Measurements from ENCODE around the gene CAD.
A peak's percentile ranks its signal among the peaks of the same experiment; 100 is the strongest.

CAD gene

DNA sequence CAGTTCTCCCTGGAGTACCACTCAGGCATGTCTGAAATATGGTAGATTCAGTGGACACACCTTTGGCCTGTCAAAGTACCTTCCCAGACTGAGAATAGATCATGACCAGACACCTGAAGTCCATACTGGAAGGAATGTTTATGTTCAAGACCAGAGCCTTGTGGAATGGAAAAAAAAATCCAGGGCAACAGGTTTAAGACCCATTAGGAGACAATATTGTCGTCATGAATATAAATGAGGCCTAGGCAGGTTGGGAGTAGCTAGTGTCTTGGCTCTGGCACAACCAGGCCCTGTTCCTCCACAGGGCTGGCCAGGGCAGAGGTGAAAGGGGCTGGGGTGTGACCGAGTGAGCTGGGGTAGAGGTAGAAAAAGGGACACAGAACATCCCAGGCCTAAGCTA, 18.5 kb upstream of the CAD start:
- DNase-seq (ENCODE audit: low read depth): no peak

DNA sequence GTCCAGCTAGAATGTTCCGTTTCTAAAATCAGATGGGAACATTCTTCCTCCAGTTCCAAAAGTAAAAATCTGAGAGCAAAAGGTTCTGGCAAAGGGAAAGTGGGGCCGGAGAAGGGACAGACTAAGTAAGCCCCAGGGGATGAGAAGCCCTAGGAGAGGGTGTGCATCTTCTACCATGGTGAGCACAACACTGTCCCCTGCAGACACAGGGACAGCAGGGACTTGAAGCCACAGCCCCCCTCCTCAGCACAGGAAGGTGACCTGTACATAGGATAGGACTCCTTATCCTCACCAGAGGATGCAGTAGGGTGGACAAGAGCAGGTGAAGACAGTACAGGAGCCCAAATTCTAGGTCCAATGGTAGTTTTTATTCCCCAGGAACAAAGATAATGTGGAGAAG, 17.9 kb upstream of the CAD start:
- DNase-seq (ENCODE audit: low read depth): no peak

DNA sequence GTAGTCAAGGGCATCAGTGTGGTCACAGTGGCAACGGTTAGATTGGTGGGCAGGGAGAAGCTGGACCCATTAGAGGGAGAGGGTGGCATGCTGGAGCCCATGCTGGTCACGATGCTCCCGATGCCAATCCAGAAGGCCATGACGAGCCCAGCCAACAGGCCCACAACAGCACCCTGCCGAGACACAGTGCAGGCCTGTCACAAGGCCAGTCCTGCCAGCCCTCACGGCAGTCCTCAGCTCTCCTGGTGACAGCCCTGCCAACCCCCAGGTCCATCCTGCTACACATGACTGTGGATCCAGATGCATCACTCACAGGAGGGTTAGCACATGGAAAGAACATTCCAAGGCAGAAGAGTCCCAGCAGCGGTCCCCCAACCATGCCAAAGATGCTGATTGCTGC, 15.5 kb upstream of the CAD start:
- no peak for DNase-seq (ENCODE audit: low read depth)

DNA sequence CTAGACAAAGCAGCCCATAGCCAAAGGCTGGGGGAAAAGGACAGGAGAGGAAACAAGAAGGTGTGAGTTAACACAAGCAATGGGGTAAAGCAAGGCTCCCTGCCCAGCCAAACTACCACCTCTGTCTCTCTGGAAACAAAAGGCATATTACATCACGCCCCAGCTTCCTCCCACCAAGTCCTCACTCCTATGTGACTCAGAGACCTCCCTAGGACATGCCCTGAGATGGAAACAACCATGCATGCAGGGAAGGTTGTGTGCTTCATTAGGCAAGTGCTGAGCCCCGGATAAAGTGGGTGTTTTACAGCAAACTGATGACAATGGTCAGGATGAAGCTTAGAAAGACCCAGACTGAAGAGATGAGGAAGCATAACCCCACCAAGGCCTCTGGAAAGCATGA, 14.3 kb upstream of the CAD start:
- no peak for DNase-seq (ENCODE audit: low read depth)

DNA sequence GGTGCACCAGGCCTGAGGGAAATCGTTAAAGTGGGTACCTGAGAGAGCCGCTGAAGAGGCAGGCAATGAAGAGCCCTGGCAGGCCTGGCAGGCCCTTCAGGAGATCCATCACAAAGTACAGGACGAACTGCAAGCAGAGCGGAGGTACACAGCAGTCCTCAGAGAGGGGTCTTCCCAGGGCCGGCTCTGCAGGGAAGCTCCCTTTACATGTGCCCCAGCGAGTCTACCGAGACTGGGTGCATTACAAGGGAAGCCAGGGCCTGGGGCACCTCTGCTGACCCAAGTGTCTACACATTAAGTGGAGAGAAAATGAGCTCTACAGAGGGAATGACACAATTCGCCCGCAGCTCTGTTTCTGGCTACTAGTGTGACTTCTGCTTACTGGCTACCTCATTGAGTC, 13.4 kb upstream of the CAD start:
- no peak for DNase-seq (ENCODE audit: low read depth)

DNA sequence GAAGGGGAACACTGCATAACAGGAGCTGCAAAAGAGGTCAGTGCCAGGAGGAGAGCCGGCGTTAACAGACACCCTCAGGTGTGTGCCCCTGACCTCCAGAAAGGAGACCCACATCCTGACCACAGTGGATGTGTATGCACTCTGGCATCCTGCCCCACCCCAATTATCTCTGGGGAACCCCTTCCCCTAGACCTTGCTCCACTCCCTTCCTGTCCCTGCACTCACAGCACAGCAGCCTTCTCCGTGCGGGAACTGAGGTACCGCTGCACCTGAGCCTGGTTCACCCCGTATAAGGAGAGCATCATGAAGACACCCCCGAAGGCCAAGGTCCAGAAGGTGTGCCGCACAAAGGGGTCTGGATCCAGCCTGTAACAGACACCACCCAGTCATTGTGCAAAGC, 12.6 kb upstream of the CAD start:
- no peak for DNase-seq (ENCODE audit: low read depth)

DNA sequence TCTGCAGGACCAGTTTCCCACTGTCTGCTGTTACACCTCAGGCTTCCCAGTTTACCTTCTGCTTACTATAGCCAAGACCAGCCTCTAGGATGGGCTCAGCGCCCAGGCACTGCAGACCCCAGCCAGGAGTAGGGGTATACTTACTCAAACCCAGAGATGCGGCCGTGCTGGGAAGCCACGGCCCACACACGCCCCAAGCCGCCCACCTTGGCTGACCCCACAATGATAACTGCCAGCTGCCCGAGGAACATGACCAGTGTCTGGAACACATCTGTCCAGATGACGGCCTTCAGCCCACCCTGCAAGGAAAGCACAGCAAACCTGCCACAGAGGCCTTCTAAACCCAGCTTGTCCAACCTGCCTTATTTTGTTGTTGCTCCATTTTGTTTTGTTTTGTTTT, 12.0 kb upstream of the CAD start:
- DNase-seq (ENCODE audit: low read depth): no peak

DNA sequence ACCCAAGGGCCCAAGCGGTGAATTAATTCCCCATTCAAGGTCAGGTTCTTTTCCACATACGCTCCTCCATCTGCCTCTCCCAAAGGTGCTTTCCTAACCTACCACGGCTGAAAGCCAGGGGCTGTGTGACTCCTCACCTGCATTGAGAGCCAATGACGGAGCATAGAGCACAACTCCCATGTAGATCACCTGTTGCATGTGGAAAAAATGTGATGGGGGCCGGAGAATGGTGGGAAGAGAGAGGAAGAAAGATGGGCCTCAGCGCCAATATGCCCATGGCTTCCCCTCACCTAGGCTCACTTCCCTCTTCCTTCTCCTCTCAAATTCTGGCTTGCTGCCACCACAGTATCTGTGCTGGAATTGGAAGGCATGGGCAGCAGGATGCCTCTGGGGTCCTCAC, 10.8 kb upstream of the CAD start:
- no peak for DNase-seq (ENCODE audit: low read depth)

DNA sequence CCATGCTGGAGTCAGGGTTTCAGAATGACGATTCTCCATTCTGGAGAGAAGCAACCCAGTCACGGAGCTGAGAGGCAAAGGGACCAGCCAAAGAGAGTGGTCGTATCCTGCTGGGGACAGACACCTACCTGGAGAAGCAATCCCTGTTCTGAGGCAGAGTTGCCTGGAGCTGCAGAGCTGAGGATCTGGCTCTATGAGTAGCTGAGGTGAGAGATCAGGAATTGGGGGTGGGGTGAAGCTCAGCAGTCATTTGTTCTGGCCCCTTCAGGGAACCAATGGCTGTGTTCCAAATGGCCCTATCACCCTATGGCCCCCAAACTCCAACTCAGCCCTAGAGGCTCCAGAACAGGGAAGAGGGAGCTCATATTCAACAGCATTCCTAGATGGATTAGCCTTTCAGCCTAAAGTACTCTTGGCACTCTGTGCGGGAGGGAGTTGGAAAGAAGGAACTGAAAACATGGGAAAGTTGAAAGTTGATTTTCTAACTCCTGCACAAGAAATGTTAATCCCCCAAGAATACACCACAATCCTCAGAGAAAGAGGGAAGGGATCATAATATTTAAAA, 8.6 kb upstream of the CAD start:
- no peak for DNase-seq (ENCODE audit: low read depth)

DNA sequence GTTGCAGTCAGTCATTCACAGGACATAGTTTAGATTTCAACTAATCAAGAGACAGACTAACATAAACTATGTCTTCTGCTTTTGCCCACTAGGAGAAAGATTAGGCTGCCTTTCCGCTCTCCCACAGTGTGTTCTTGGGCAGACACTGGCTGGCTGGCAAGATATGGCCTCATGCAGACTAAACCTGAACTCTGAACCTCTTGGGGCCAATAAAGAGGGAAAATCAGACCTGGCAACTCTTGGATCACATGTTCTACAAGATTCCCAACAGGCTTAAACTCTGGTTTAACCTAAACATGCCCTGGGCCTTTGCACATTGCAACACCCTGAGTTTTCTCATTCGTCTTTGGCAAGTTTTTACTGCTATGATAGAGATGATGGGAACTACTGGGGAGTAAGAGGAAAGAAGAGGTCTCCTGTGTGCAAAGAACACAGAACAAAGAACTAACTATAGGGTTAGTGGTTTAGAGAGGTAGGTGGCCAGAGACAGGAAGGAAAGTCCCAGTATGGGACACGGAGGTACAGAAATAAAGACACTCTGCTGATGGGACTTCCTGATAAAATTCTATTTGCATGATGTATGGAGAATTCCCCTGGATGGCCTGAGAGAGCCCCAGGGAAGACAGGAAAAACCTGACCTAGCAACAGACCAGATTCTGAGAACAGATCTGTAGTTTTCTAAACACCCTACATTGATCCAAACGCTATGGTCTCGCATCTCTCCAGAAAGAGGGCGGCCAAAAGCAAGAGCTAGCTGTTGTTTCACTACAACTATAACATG, 7.4 kb upstream of the CAD start:
- no peak for DNase-seq (ENCODE audit: low read depth)

DNA sequence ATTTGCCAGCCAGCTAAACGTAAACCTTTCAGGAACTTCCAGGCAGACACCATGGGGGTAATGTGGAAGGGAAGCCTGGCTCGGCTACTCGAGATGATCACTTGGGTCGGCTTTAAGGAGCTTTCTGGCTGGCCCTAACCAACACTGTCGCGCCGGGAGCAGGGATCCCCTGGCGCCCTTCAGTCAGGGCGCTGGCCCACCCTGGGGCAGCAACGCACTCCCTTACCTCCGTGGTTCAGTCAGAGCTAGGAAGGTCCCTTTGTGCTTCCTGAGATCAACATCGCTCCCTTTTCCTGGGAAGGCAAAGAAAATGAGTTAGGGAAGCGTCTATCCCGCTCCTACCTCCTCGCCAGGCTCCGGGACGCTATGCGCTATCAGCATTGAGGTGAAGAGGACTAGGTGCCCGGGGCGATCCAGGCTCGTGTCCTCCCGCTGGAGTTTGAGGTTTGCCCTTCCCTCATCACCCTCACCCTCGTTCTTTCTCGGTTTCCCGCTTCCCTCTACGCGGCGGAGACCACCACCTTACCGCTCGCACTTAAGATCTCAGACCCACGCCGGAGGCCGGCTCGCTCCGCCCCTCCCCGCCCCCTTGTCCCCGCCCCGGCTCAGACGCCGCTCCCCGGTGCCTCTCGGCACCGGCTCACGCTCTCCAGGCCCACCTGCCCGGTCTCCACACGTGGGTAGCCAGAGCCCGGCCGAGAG, 5.8 kb upstream of the CAD start:
- no peak for DNase-seq (ENCODE audit: low read depth)

DNA sequence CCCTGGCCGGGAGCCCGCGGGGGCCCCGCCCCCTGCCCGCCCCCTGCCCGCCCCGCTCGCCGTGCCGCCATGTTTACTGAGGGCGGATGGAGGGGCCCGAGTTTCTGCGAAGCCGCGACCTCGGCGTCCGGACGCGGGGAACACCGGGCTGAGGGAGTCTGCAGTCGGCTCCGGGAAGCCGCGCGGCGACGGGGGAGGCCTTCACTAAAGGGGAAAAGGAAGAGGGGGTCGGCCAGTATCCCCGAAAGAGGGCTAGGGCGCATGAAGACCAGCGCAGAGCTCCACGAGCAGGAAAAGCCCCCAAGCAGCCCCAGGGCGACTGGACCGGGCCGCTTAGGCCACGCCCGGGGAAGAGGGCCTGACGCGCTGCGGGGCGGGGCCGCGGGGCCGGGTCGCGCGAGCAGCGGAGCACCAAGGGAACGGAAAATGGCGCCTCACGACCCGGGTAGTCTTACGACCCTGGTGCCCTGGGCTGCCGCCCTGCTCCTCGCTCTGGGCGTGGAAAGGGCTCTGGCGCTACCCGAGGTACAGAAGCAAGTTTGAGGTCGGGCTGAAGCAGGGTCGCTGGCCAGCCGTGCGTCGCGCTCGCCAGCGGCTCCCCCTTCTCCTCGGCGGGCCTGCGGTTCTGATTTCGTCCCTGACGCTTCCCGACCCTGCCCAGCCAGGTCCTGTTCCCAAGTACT, 5.1 kb upstream of the CAD start, which contains the start of the genes ATRAID and SLC5A6:
Gene ATRAID (plus strand): TSS at position 99 of the 683 bp plus-strand sequence. CDS start 328 bp downstream, at position 427.
Gene SLC5A6 (minus strand): TSS at position 326 of the 683 bp plus-strand sequence. CDS start 4,618 bp downstream, outside the sequence.
- DNase-seq (ENCODE audit: low read depth): peak; percentile 80

DNA sequence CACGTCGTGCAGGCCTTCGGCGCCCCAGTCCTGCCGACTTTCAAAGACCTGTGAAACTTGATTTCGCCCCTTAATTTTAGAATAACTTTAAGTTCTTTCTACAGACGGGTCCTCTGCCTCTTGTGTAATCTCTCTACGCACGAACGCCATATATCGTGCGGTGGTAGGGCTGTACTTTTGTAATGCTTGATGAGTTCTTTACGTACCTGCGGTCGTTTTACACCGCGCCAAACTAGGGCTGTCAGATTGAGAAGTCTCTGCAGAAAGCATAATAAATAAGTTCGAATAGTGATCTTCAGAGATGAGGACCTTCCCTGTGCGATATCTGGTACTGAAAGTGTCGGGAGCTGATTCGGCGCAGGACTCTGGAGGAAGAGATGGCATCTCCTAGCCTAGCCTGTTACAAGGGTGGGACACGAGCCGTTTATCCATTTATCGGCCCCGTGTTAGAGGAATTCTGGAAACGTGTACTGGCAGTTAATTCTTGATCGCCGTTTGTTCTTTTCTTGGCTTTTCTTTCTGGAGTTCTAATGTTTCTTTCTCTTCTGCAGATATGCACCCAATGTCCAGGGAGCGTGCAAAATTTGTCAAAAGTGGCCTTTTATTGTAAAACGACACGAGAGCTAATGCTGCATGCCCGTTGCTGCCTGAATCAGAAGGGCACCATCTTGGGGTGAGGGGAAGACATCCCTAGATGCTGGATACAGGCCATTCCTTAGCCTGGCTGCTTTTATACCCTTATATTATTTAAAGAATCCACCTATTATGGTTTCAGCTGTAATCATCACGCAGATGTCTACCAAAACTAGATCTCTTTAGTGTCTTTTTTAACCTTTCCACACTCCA, 4.3 kb upstream of the CAD start:
- peak; percentile 30 for DNase-seq (ENCODE audit: low read depth)

DNA sequence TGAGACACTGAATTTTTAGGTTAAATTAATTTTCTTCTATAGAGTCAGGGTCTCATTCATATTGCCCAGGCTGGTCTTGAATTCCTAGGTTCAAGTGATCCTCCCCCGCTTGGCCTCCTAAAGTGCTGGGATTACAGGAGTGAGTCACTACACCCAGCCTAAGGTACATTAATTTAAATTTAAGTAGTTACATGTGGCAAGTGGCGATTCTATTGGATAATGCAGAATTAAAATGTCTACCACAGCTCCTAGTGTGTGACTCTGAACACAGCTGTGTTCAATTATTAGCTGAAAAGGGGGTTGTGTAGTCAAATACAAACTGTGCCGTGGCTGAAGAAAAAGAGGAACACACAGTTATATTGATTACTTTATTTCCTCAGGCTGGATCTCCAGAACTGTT, 2.2 kb upstream of the CAD start:
- no peak for DNase-seq (ENCODE audit: low read depth)

DNA sequence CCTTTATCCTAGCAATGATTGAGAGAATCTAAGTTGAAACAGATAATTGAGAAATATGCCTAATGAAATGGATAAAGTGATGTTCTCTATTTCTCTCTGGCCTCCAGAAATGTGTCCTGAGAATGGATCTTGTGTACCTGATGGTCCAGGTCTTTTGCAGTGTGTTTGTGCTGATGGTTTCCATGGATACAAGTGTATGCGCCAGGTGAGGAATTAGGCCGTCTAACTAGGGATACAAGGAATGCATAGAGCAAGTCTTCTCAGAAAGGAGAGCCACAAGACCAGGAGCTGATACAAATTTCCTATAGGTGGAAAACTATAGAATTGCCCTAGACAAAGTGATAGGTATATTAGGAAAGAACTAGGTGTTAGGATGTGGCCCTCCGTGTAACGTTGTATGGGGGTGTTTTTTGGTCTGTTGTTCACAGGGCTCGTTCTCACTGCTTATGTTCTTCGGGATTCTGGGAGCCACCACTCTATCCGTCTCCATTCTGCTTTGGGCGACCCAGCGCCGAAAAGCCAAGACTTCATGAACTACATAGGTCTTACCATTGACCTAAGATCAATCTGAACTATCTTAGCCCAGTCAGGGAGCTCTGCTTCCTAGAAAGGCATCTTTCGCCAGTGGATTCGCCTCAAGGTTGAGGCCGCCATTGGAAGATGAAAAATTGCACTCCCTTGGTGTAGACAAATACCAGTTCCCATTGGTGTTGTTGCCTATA, 592 bp upstream of the CAD start:
- no peak for DNase-seq (ENCODE audit: low read depth)

DNA sequence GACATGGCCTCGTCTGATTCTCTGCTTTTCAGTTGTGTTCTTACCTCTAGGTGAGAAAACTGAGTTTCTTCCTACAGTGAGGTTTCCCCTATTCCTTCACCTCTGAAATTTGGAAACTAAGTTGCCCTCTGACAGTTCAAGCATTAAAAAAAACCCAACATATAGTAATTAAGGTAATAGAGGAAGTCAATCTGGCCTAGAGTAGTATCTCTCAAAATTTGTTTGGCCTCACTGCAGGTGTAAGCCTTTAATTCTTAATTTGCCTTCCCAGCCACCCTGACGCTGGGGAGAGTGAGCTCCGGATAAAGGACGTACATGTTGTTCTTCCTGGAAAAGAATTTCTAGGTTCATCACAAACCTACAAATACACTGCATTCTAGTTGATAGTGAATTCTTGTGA, 1.4 kb downstream of the CAD start:
- DNase-seq (ENCODE audit: low read depth): no peak

DNA sequence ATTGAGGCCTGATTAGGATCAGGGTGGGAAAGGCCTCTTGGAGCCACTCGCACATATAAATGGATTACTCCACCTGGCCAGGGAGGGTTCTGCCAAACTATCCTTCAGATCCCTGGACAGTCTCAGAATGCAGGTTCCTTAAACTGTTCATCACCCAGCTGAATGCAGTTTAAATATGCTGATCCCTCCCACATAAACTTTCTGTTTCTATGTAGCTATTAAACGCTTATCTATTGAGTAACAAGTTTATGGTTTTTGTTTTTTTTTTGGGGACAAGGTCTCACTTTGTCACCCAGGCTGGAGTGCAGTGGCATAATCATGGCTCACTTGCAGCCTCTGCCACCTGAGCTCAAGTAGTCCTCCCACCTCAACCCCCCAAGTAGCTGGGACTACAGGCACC, 1.9 kb downstream of the CAD start:
- no peak for DNase-seq (ENCODE audit: low read depth)

DNA sequence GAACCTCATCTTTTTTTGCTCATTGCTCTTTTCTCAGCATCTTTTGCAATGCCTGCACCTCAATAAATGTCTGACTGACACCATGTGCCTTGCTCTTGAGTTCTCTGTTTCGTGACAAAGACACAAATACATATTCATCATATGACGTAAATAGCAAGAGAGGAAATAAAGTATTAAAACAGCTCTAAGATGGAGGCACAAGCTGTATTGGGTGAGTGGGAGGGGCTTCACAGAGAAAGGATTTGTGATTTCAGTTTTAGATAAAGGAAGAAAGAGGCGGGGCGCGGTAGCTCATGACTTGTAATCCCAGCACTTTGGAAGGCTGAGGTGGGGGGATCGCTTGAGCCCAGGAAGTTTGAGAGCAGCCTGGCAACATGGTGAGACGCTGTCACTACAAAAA, 2.9 kb downstream of the CAD start:
- no peak for DNase-seq (ENCODE audit: low read depth)

DNA sequence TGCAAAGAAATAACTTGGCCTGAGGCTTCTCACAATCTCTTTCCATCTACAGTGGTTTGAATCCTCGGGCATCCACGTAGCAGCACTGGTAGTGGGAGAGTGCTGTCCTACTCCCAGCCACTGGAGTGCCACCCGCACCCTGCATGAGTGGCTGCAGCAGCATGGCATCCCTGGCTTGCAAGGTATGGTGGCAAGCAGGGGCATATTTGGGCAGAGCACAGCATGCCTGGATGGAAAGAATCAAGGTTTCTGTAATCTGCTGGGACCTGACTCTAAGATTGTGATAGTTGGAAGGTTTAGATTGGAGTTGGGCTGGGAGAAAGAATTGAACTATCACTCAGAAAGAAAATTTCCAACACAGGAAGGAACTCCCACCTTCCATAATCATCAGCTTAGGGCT, 4.0 kb downstream of the CAD start:
- no peak for DNase-seq (ENCODE audit: low read depth)

DNA sequence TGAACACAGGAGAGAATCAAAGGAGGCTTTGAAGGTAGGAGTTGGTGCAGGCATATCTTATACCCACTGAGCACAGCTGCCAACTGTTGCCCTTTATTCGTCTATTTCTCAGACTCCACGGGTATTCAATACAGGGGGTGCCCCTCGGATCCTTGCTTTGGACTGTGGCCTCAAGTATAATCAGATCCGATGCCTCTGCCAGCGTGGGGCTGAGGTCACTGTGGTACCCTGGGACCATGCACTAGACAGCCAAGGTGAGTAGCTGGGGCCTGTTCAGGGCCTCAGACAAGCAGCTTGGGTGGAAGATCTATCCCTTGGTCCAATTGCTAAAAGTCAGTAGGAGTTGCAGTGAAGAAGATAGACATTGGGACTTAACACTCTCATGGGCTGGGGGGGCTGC, 5.2 kb downstream of the CAD start:
- DNase-seq (ENCODE audit: low read depth): no peak

DNA sequence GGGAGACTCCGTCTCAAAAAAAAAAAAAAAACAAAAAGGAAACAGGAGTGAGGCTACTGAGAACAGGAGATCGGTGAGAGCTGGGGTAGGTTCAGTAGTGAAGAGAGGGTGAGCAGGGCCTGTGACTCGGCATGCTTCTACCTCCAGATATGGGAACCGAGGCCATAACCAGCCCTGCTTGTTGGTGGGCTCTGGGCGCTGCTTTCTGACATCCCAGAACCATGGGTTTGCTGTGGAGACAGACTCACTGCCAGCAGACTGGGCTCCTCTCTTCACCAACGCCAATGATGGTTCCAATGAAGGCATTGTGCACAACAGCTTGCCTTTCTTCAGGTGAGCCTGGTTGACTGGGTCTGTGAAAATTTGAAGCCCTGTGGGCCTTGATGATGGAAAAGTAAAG, 6.2 kb downstream of the CAD start:
- DNase-seq (ENCODE audit: low read depth): no peak
